Lung (tissue), 12 donors: Measurements from ENCODE around the gene FAM171A2. TPM values are rescaled to one million over a fixed set of nuclear protein-coding genes. Genes with fewer than 3 reads are reported as not detected.

Source experiments
- ATAC-seq: fragments of 200-7000 bp; cut with Tn5 transposase; one replicate; pipeline ENCODE4 v1.9.1; 2020; ENCODE audit warnings: moderate number of reproducible peaks; ENCODE audit not compliant: insufficient read depth, low FRiP score
- DNase-seq, 3 donors: peaks; one replicate each; pipeline ENCODE4 v3.0.0-alpha.2; 2013 to 2017
- H3K27ac ChIP-seq, 2 donors: one replicate each; pipeline ENCODE4 v1.5.1; 2013; ENCODE audit warnings: mild to moderate bottlenecking in 2 of 2, moderate library complexity in 2 of 2, control low read depth in 1 of 2, inconsistent platforms in 1 of 2, low read depth in 1 of 2, low read length in 1 of 2
- H3K27me3 ChIP-seq, 3 donors: one replicate each; pipeline ENCODE4 v1.5.1; 2013; ENCODE audit warnings: low read length in 2 of 3; ENCODE audit not compliant: control insufficient read depth in 3 of 3, insufficient read depth in 3 of 3
- H3K36me3 ChIP-seq, 4 donors: one replicate each; pipeline ENCODE4 v1.5.1; 2013; ENCODE audit warnings: low read length in 4 of 4, mild to moderate bottlenecking in 1 of 4, moderate library complexity in 1 of 4; ENCODE audit not compliant: control insufficient read depth in 4 of 4, insufficient read depth in 4 of 4
- H3K4me1 ChIP-seq, 5 donors: one replicate each; pipeline ENCODE4 v1.5.1; 2013; ENCODE audit warnings: low read length in 5 of 5, mild to moderate bottlenecking in 2 of 5, moderate library complexity in 1 of 5; ENCODE audit not compliant: control insufficient read depth in 5 of 5, insufficient read depth in 5 of 5
- H3K4me3 ChIP-seq: one replicate; pipeline ENCODE4 v1.5.1; 2013; ENCODE audit warnings: mild to moderate bottlenecking, control low read depth, moderate library complexity
- H3K9ac ChIP-seq, 2 donors: one replicate each; pipeline ENCODE4 v1.5.1; 2013; ENCODE audit warnings: low read length in 2 of 2, control low read depth in 1 of 2; ENCODE audit not compliant: insufficient read depth in 1 of 2
- H3K9me3 ChIP-seq, 4 donors: one replicate each; pipeline ENCODE4 v1.5.1; 2013; ENCODE audit warnings: low read length in 3 of 4, mild to moderate bottlenecking in 1 of 4, moderate library complexity in 1 of 4; ENCODE audit not compliant: control insufficient read depth in 4 of 4, insufficient read depth in 3 of 4
- CTCF ChIP-seq: IDR thresholded peaks from 2 replicates; pipeline ENCODE4 v1.5.1; 2012; ENCODE audit warnings: mild to moderate bottlenecking; ENCODE audit errors: control extremely low read depth, extremely low read depth
- WGBS, 2 donors: extraction: QIAGEN DNeasy Blood & Tissue Kit; methylation state at CpG; one replicate each; pipeline ENCODE4 v1.1.7; 2013; 5-methylcytosine and 5-hydroxymethylcytosine counted together
- polyA plus RNA-seq, 2 donors: library from polyadenylated mRNA; stranded (reverse); fragments of 200-250 nt; gene quantifications; one replicate each; pipeline ENCODE4 v1.2.1, GENCODE V29; 2013
- total RNA-seq, 2 donors: library from RNA; depleted of rRNA in 1 of 2; stranded (reverse); fragments of >200 nt in 1 of 2; gene quantifications; one replicate each; pipeline ENCODE4 v1.2.1, GENCODE V29; 2014 to 2021
- donor health status: control.
- donor health status: control.
- donor health status: Bipolar disorder and iron deficiency.
- donor health status: healthy.
- donor health status: DM: yes; HTN: yes; CAD: no.

The FAM171A2 gene
- total and polyA plus RNA-seq, 4 donors: 0.47 to 8.0 (median 0.80) TPM

- DNase-seq (no peak), ATAC-seq (no peak)
- no peak for TF ChIP-seq CTCF
- Histone ChIP-seq H3K4me3 (no peak overlapping the region), H3K4me1 (peaks cover 2 to 13% (median 5%) of the 10 kb centered on the region in 5 donors), H3K27ac (no peak overlapping the region), H3K9me3 (no peaks in the 10 kb centered on the region), H3K9ac (no peak overlapping the region), H3K27me3 (peaks cover 6 to 21% (median 11%) of the 10 kb centered on the region in 3 donors), H3K36me3 (no peaks in the 10 kb centered on the region)
- WGBS, 2 donors: 63 to 73% methylated on average over 5 of the region's 5 CpGs
Observed at GRCh38 chr17:44309472-44309871, 54.2 kb downstream of the FAM171A2 start.

GRCh38 chr17:44308865-44309264 lies 54.8 kb downstream of the FAM171A2 start:
- H3K27me3 ChIP-seq: peaks cover 6 to 15% (median 8%) of the 10 kb centered on the region in 3 donors
- no peak overlapping the region for H3K27ac ChIP-seq
- H3K36me3 ChIP-seq: no peaks in the 10 kb centered on the region
- peaks cover 2 to 13% (median 5%) of the 10 kb centered on the region in 5 donors for H3K4me1 ChIP-seq
- H3K9ac ChIP-seq: no peak overlapping the region
- TF ChIP-seq CTCF: no peak
- 2% methylated on average over 14 to 15 of the region's 15 CpGs for WGBS, 2 donors
- ATAC-seq (no peak), DNase-seq (peak in 1 of 3 donors; percentile 26)
- H3K9me3 ChIP-seq: no peaks in the 10 kb centered on the region
- no peak overlapping the region for H3K4me3 ChIP-seq

- H3K4me3 ChIP-seq: peak within 1 kb of the TSS; percentile 16
- ATAC-seq: peak; percentile 87
- peaks cover 6 to 14% (median 6%) of the 10 kb centered on the region in 3 donors for H3K27me3 ChIP-seq
- H3K27ac ChIP-seq: no peak within 1 kb of the TSS
- no peak for TF ChIP-seq CTCF
- no peak within 1 kb of the TSS for H3K9ac ChIP-seq
- WGBS, 2 donors: 0 to 1% methylated on average over 12 to 38 of the region's 39 CpGs
- no peaks in the 10 kb centered on the region for H3K9me3 ChIP-seq
- H3K4me1 ChIP-seq: peaks cover 2 to 13% (median 5%) of the 10 kb centered on the region in 5 donors
- no peaks in the 10 kb centered on the region for H3K36me3 ChIP-seq
- peak; percentile 93 to 95 (median 95) for DNase-seq
Observed at GRCh38 chr17:44308320-44308818, 55.3 kb downstream of the FAM171A2 start, which contains the start of gene RUNDC3A. Gene RUNDC3A (plus strand): TSS chr17:44308601. CDS start chr17:44308833, 232 bp downstream.
